Measurements from ENCODE around the gene BEND6. TPM values are rescaled to one million over a fixed set of nuclear protein-coding genes. Genes with fewer than 3 reads are reported as not detected.

BEND6 gene
- polyA plus RNA-seq, 4 donors, result 5.0 to 7.8 (median 5.2) TPM

DNA sequence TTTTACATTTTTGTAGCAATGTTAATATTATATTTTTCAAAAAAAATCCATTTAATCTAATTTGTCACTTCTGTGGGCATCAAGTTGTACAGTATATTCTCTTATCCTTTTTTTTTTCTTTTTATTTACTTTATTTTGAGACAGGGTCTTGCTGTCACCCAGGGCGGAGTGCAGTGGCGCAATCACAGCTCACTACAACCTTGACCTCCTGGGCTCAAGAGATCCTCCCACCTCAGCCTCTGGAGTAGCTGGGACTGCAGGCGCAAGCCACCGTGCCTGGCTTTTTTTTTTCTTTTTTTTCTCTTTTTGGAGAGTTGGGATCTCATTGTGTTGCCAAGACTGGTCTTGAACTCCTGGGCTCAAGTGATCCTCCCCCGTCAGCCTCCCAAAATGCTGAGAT is 14.4 kb upstream of the BEND6 start:
- no peak for DNase-seq (ENCODE audit: low read depth in 4 of 4, low spot score in 3 of 4)

DNA sequence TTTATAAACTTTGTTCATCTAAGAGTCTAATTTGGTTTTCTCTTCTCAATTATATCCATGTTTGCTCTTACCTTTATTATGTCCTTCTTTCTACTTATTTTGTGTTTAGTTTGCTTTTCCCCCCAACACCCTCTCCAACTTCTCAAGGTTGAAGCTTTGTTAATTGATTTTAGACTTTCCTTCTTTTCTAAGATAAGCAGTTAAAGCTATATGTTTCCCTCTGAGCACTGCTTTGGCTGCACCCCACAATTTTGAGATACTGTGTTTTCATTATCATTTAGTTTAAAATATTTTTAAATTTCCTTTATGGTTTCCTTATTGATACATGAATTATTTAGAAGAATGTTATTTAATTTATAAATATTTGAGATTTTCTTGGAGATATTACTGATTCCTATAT is 13.9 kb upstream of the BEND6 start:
- DNase-seq (ENCODE audit: low read depth in 4 of 4, low spot score in 3 of 4), result no peak

DNA sequence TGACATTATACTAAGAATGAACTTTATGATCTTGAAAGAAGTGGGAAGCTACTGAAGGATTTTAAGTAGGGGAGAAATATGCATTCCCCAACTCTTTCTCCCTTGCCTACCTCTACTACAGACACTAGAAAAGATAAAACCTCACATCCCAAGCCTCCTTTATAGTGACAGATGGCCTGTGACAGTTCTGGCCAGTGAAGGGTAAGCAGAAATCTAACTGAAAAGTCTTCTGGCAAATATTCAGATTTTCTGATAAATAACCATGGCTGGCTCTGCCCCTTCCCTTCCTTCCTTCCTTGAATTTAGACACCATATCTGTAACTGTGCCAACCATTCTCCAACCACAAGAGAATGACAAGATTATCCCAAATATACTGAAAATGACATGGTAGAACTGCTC is 10.2 kb upstream of the BEND6 start:
- no peak for DNase-seq (ENCODE audit: low read depth in 4 of 4, low spot score in 3 of 4)

DNA sequence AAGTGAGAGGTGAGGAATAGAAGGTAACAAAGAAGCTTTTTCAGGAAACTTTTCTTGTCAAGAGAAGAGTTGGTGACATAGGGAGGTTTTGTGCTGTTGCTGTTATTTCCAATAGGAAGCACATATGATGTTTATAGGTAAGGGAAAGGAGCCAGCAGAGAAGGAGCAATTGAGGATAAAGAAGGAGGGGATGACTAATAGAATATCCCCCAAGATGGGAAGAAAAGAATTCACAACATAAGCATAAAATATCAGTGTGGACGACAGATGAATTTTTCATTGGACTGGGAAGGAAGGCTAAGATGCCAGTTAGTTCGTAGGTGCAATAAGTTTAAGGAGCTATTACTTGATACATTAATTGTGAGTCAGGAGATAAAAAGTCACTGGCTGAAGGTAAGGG is 8.5 kb upstream of the BEND6 start:
- DNase-seq (ENCODE audit: low read depth in 4 of 4, low spot score in 3 of 4), result no peak

DNA sequence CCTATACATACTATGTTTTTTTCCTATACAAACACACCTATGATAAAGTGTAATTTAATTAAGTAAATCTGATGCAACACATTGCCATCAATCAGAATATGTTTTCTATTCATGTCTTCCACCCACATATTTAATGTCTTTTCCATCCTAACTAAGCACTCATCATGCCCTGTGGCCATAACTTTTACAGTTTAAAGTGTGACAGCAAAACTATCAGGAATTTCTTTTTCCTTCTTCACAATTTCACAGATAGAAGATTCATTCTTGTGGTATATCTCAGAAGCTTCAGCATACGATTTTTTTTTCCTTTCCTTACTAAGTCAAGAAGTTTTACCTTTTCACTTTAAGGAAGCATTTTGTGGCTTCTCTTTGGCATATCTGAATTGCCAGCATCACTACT is 7.0 kb upstream of the BEND6 start:
- DNase-seq (ENCODE audit: low read depth in 4 of 4, low spot score in 3 of 4), result no peak

DNA sequence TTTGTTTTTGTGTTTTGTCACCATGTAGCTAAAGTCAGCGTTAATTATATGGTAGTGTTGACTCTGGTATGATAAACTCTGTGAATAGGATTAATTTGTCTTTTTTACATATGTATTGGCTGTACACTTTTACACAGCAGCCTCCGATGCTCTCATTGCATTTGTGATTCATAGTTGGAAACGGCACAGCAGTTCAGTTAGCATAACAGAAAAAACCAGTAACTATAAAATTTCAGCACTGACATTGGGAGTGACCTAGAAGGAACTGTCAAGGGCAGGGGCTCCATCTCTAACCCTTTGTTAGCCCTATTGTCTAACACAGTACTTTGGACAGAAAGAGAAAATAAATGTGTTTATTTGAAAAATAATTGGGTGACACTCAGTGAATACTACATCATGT is 5.6 kb upstream of the BEND6 start:
- no peak for DNase-seq (ENCODE audit: low read depth in 4 of 4, low spot score in 3 of 4)

DNA sequence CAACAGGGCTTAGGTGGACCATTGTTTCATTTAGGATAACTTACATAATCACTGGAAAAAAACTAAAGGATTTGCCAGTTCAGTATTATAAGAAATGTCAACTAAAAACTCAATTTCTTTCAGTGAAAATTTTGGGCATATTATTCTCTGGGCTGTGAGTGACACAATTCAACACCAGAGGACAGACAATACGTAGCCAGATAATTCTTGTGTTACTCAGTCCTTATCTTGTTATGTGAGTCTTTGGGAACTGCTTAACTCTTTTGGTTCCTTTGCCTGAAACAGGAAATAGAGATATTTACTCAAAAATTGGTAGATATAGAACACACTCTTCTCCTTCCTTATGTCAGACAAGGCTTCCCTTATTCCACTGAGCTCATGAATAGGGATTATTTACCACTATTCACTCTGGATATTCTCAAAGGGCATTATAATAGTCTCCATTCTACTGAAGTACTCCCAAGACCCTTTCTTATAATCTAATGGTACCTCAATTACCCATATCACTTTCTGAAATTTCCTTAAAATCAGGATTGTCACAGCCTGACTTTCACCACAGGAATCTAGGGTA is 4.9 kb upstream of the BEND6 start:
- no peak for DNase-seq (ENCODE audit: low read depth in 4 of 4, low spot score in 3 of 4)

DNA sequence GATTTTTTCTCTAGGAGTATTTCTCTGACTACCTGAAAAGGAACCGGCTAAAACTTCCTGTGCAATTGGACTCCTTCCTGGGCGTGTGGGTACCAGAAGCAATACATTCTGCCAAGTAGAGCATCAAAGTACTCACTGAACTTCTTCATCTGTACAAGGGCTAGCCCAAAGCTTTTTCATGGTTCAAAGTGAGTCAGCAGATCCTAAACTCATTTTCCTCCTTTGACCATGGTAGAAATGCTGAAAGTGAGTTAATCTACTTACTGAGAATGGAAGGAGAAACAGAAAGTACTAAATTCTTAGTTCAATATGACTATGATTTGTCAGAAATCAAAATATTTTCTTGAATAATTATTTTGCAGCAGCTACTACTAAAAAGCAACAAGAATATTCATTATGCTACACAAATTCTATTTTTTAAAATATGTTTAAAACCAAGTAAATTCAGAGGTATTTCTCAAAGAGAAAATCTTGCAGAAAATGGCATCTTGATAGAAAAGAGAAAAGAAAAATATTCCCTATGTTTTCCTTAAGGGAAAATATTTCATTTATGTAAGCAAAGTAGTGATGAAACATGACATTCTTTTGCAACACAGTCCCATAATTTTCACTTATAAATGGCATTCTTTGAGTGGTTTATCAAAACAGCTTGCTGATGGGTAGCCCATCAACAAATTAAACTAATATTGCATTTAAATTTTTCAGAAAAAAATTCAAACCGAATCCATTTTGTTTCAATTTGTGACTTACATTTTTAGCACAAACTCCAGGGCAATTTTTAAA is 3.7 kb upstream of the BEND6 start:
- DNase-seq (ENCODE audit: low read depth in 4 of 4, low spot score in 3 of 4), result no peak

DNA sequence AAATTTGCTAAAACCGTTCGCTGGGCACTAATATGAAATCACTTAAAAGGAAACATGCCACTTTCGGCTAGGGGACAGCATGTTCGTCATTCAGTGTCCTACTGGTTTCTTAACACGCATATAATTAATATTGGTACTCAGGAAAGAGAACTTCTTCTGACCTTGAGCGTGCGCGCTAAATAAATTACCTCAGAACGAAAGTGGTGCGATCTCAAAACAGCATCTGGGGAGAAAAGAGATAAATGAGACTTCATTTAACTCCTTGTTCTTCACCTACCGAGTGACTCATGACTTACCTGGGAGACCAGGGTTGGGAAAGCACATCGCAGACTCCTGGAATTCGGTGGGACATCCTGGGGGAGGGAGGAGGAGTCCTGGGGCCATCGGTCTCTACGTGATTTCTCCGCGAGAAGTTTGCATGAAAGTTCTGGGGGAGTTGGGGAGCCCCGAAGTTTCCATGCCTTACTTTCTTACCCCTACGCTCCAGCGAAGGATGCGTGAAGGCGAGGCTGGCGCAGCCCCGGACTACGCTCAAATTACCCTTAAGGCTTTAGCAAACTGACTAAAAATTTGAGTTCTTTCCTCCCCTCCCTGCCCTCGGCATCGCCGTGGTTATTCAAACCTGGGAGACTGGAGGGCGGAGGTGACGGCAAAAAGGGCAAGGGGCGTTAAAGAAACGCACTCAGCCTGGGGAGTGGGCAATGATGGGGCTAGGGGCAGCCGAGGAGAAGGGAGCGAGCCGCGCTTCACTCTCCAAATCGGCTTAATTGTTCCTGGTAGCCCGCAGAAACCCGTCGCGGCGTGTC is 1.1 kb upstream of the BEND6 start:
- peak in 2 of 4 donors; percentile 15 to 18 for DNase-seq (ENCODE audit: low read depth in 4 of 4, low spot score in 3 of 4)

DNA sequence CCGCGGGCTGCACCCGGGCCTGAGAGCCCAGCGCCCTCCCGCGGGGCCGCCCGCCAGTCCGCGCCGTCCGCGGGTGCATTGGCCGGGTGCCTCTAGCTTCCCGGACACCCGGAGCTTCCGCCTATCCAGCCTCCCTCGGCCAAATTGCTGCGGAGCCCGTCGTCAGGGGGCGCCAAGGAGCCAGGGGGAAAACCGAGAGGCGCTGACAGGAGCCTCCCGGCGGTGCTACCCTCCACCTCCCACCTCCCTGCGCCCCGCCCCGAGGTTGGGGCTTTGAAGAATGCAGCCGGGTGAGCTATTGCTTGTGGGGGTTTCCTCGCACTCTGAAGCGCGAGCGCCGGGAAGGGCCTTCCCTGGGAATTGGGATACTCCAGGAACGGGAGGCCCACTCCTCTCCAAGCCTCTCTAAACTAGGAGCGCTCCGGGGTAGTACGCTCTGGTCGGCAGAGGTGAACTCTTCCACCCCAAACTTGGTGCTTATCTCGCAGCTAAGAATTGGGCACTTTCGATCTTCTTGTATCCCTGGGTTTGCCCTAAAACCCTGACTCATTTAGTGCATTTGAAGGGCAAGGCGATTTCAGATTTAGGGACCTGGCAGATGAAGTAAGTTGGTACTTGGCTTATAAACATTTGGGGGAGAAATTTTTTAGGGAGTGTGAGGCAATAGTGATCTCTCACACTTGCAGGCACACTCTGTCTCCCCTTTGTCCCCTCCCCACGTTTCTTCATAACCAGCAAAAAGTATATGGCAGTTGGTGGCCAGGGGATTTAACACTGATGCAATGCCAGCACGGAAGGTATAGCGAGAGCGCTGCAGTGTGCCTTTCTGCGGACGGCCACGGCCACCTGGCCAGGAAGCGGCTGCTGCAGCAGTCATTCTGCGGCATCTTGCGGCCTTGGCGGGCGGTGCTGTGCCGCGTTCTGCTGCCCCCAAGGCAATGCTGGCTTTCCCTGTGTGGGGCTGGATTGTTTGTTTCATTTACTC is 556 bp downstream of the BEND6 start:
- peak; percentile 43 to 54 (median 46) for DNase-seq (ENCODE audit: low read depth in 4 of 4, low spot score in 3 of 4)

DNA sequence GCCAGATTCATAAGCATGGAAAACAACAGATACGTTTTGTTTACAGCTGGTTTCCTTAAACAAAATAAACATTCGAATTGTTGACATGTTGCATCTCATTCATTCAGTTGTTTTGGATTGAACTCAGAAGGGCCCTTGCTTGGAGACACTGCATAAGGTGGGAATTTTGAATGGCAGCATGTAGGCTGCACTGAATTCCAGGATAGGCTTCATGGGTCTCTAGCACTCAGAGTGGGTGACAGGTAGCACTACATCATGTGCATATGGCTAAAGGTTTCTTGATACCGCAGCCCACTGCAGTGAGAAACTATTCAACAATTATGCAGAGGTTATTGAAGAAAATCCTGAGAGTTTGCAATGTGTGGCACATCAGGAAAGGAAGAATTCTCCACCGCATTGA is 1.6 kb downstream of the BEND6 start:
- DNase-seq (ENCODE audit: low read depth in 4 of 4, low spot score in 3 of 4), result no peak

DNA sequence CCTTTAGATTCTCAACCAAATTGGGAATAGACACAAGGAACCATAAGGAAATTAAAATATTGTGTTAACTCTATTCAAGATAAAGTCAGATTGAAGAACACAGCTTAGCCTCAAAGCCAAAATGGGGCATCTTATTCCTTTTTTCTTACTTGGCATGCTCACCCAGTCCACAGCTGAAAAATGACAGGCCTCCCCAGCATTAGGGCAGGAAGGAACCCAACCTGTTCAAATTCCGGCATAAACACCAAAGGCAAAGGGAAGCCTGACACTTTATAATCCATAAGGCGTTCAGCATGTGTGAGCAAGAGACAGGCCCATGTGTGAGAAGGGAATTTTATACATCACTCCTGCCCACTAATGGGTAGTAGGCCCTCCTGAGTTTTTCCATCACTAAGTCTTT is 2.9 kb downstream of the BEND6 start:
- DNase-seq (ENCODE audit: low read depth in 4 of 4, low spot score in 3 of 4), result no peak

DNA sequence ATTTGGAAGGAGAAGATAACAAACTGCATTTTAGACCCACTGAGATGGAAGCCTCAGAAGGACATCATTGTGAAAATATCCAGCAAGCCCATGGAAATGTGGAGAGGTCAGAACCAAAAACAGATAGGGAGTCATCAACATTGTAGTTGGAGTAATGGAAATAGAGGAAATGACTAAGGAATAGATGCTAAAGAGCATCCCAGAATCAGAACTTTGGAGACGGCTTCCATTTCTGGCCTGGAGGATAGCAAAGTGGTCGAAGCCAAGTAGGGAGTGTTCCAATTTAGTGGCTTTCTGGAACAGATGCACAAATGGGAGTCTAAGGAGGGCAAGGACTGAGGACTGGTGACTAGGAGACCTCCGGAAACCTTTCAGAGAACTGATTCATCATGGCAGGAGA is 3.6 kb downstream of the BEND6 start:
- DNase-seq (ENCODE audit: low read depth in 4 of 4, low spot score in 3 of 4), result no peak

DNA sequence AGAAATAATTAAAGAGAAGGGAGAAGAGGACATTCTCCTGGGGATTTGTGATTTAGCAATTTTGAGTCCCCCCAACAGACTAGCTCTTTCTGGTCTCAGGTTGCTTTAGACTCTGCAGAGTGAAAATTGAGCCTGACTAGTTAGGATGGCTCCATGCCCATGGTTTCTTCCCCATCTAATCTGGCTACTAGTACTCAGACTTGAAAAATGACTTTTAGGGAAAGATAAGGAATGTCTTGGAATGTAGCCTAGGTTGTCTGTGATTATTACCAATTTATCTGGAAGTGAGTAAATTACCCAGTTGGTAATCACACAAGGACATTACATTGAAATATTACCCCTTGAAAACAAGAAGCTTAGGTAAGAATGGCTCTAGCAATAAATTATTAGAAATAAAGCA is 4.2 kb downstream of the BEND6 start:
- no peak for DNase-seq (ENCODE audit: low read depth in 4 of 4, low spot score in 3 of 4)

DNA sequence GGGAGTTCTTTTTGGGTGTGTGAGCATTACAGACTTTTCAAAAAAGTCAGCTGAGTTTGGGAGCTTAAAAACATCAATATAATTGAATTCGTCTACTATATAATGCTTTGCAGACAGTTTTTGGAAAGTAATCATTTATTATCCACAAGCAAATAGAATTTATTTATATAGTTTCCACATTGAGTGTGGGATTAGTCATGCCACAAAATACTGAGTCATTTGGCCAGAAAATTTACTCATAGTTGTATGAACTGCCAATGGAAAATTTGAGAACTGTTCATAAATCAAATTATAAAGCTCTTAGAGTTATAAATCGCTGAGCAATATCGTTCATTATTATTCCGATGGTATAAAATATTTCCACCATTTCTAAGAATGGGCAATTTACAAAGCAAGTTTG is 5.0 kb downstream of the BEND6 start:
- DNase-seq (ENCODE audit: low read depth in 4 of 4, low spot score in 3 of 4), result no peak

DNA sequence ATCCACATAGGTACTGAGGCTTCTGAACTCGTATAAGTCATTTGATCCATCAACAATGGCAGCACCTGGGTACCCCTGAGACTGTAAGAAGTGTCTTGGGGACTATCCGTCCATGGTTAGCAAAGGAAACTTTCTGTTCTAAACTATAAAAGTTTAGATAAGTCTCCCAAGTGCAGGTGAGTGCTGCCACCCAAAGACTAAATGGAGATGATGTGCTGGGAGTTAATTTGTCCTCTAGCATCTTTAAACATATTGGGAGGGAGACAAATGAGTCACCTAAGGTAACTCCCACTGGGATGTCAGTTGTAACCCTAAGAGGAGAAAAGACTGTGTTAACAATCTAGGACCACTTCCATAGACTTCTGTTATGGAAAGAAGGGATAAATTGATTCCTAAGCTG is 6.2 kb downstream of the BEND6 start:
- DNase-seq (ENCODE audit: low read depth in 4 of 4, low spot score in 3 of 4), result no peak

DNA sequence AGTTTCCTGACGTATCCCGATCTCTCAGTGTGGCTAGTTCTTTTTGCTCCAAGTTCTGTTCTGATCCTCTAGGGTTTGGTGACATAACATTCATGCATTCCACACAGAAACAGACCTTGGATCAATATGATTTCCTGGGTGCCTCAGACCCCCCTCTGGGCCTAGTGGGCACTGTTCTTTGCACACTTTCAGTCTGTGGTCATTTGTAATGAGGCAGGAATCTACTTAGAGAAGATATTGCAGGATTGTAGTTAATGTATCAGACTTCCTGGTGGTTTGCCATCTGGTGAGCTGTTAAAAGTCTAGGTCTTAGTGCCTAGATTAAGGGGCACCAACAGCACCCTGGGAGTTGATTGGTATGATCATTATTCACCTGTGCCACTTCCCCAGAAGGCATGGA is 7.5 kb downstream of the BEND6 start:
- DNase-seq (ENCODE audit: low read depth in 4 of 4, low spot score in 3 of 4), result no peak

DNA sequence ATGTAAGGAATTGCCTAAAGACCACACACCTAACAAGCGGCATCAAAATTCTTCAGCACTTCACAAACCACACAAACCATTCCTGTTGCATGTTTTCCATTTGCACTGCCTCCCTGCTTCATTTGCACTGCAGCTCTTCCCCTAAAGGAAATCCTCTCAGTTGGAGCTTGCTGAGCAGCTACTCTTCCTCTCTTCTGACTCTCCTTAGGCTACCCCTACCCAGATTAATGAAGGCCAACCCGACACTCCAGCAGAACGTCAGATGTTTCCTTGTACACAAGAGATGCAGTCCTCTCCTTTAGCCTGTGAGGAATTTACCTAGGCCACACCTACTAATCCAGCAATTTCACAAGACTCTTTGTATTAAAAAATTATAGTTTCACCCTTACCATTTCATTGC is 8.1 kb downstream of the BEND6 start:
- no peak for DNase-seq (ENCODE audit: low read depth in 4 of 4, low spot score in 3 of 4)

DNA sequence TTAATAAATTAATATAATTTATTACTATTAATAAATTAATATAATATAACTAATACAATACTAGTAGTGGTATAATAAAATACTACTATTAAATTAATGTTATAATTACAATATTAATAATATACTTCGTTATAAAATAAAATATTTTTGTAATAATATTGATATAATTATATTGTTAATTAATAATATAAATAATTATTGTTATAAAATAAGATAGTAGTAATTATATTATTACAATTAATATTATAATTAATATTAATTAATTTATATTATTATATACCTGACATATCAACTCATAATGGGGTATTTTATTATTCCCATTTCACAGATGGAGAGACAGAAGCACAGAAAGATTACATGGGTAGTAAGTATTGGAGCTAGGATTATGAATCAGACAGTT is 8.9 kb downstream of the BEND6 start:
- no peak for DNase-seq (ENCODE audit: low read depth in 4 of 4, low spot score in 3 of 4)

DNA sequence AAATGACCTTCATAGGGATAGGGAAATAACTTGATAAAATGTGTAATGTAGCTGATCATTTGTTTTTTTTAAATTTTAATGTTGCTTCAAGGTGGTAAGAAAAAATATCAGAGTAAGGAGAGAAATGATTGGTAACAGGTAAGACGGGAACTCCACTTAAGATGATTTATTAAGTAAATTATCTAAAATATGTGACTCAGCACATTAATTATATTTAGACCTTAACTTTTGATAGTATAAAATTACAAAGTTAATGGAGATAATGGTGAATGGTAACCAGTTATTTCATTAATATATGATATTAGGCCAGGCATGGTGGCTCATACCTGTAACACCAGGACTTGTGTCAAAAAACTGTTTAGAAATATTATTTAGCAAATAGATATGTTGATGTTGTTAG is 10.2 kb downstream of the BEND6 start:
- DNase-seq (ENCODE audit: low read depth in 4 of 4, low spot score in 3 of 4), result no peak

DNA sequence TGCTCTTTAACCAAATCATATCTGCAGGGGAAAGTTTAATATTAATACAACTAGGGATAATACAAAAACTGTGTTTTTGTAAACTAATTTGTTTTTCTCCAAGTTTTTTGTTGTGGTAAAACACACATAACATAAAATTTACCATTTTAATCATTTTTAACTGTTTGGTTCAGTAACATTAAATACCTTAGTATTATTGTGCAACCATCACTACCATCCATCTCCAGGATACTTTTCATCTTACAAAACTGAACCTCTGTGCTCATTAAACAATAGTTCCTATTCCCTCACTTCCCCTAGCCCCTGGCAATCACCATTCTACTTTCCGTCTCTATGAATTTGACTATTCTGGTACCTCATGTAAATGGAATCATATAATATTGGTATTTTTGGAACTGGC is 15.9 kb downstream of the BEND6 start:
- DNase-seq (ENCODE audit: low read depth in 4 of 4, low spot score in 3 of 4), result no peak

All from left renal pelvis (tissue), 4 donors.